Endothelial cell of umbilical vein (primary cell): Measurements from ENCODE around the gene KRT74. TPM values are rescaled to one million over a fixed set of nuclear protein-coding genes. Genes with fewer than 3 reads are reported as not detected.

Source experiments
- BruUV-seq: library from RNA; stranded (reverse); fragments of 400-500 nt; replicated peaks from 2 replicates; lab custom pipeline; 2021; lab: Mats Ljungman, UMichigan
- CTCF ChIA-PET: fragments of 300-600, 350-600 bp; sonication (Branson Sonifier 250); formaldehyde crosslinking; loops from one replicate; lab custom pipeline; 2021; ENCODE audit warnings: antibody characterized with exemption, inconsistent platforms; lab: Charles Lee
- POLR2A ChIA-PET: fragments of 300-600, 350-600 bp; sonication (Branson Sonifier 250); formaldehyde crosslinking; loops from one replicate; lab custom pipeline; 2021; ENCODE audit warnings: antibody characterized with exemption, inconsistent platforms; lab: Charles Lee
- DNase-seq: peaks from one replicate; pipeline ENCODE4 v3.0.0-alpha.2; 2011; ENCODE audit warnings: low read depth, low spot score
- FAIRE-seq: peaks from 2 replicates; lab custom pipeline; 2011; peaks lifted over from hg19 to GRCh38; lab: Jason Lieb, UNC
- H2AFZ ChIP-seq: 2 replicates; pipeline ENCODE4 v1.6.0; 2012; ENCODE audit warnings: low read depth, low read length, control low read depth, inconsistent platforms
- H3K27ac ChIP-seq: 2 replicates; pipeline ENCODE4 v1.5.1; 2011; ENCODE audit warnings: low read depth, mild to moderate bottlenecking, control low read depth, low read length, moderate library complexity; ENCODE audit not compliant: insufficient read depth
- H3K27me3 ChIP-seq, 2 experiments: 2 replicates each; pipeline versions ENCODE4 v1.6.0 to v1.6.1; 2011; ENCODE audit warnings: low read length in 2 of 2, mixed read lengths in 1 of 2; ENCODE audit not compliant: control insufficient read depth in 2 of 2, insufficient read depth in 2 of 2
- H3K36me3 ChIP-seq, 2 experiments: 2 replicates in 1 of 2; 3 replicates in 1 of 2; pipeline ENCODE4 v1.5.1; 2011; ENCODE audit warnings: low read length in 2 of 2, mild to moderate bottlenecking in 1 of 2, moderate library complexity in 1 of 2; ENCODE audit not compliant: control insufficient read depth in 2 of 2, insufficient read depth in 2 of 2; ENCODE audit errors: extremely low read depth in 1 of 2
- H3K4me1 ChIP-seq: 3 replicates; pipeline ENCODE4 v1.5.1; 2011; ENCODE audit warnings: mild to moderate bottlenecking, low read length; ENCODE audit not compliant: control insufficient read depth, insufficient read depth; ENCODE audit errors: extremely low read depth
- H3K4me2 ChIP-seq: 2 replicates; pipeline ENCODE4 v1.6.1; 2011; ENCODE audit warnings: low read length, control low read depth, mixed read lengths; ENCODE audit not compliant: insufficient read depth
- H3K4me3 ChIP-seq, 3 experiments: fragments of 200-600 bp in 1 of 3; sonication (generic), shearing (Covaris generic) in 1 of 3; replicated peaks in 1 of 3; 2 replicates each; pipeline ENCODE4 v1.5.1; 2011 to 2016; ENCODE audit warnings: control low read depth in 3 of 3, low read length in 3 of 3, mild to moderate bottlenecking in 2 of 3, inconsistent platforms in 1 of 3, low read depth in 1 of 3, moderate library complexity in 1 of 3; ENCODE audit not compliant: insufficient read depth in 1 of 3
- H3K79me2 ChIP-seq: 2 replicates; pipeline ENCODE4 v1.6.0; 2012; ENCODE audit warnings: low read length, inconsistent platforms; ENCODE audit not compliant: control insufficient read depth, insufficient read depth
- H3K9ac ChIP-seq: replicated peaks from 2 replicates; pipeline ENCODE3; 2011; ENCODE audit warnings: low read length, control low read depth; ENCODE audit not compliant: insufficient read depth; ENCODE audit errors: extremely low read depth
- H3K9me1 ChIP-seq: replicated peaks from 3 replicates; pipeline ENCODE4 v1.6.0; 2011; ENCODE audit warnings: mild to moderate bottlenecking, low read length; ENCODE audit not compliant: control insufficient read depth, insufficient read depth; ENCODE audit errors: extremely low read depth
- H3K9me3 ChIP-seq: replicated peaks from 2 replicates; pipeline ENCODE4 v1.5.1; 2012; ENCODE audit warnings: low read length, inconsistent platforms; ENCODE audit not compliant: control insufficient read depth, insufficient read depth
- H4K20me1 ChIP-seq: replicated peaks from 2 replicates; pipeline ENCODE3; 2011; ENCODE audit warnings: mild to moderate bottlenecking, low read length; ENCODE audit not compliant: control insufficient read depth, insufficient read depth; ENCODE audit errors: extremely low read depth
- CTCF ChIP-seq, 2 donors: IDR thresholded peaks; 1 replicate in 1 of 2; 2 replicates in 1 of 2; pipeline ENCODE4 v1.5.1; 2011; ENCODE audit warnings: low read length in 2 of 2, mild to moderate bottlenecking in 2 of 2, moderate library complexity in 2 of 2, control low read depth in 1 of 2, inconsistent platforms in 1 of 2, low read depth in 1 of 2; ENCODE audit not compliant: insufficient read depth in 1 of 2; ENCODE audit errors: extremely low read depth in 1 of 2
- EZH2 ChIP-seq: IDR thresholded peaks from 2 replicates; pipeline ENCODE4 v1.6.1; 2012; ENCODE audit warnings: borderline replicate concordance, low read depth, mild to moderate bottlenecking, moderate library complexity, low read length, inconsistent platforms; ENCODE audit not compliant: severe bottlenecking
- FOS ChIP-seq: IDR thresholded peaks from 2 replicates; pipeline ENCODE4 v1.6.1; 2011; ENCODE audit warnings: mild to moderate bottlenecking, low read length, moderate library complexity, borderline replicate concordance; ENCODE audit not compliant: insufficient read depth
- GATA2 ChIP-seq: IDR thresholded peaks from 2 replicates; pipeline ENCODE4 v1.7.0; 2011; ENCODE audit warnings: low read depth, mild to moderate bottlenecking, moderate library complexity, mixed read lengths, low read length; ENCODE audit not compliant: insufficient read length, insufficient read depth
- JUN ChIP-seq: IDR thresholded peaks from 2 replicates; pipeline ENCODE4 v1.6.1; 2011; ENCODE audit warnings: borderline replicate concordance, low read depth; ENCODE audit not compliant: insufficient read length, insufficient read depth
- MAX ChIP-seq: IDR thresholded peaks from 2 replicates; pipeline ENCODE4 v1.6.1; 2011; ENCODE audit not compliant: insufficient read depth, insufficient read length
- MYC ChIP-seq: IDR thresholded peaks from one replicate; pipeline ENCODE4 v1.6.1; 2011; ENCODE audit warnings: mild to moderate bottlenecking, low read depth, low read length
- POLR2A ChIP-seq: IDR thresholded peaks from 2 replicates; pipeline ENCODE4 v1.6.1; 2012; ENCODE audit warnings: low read depth, mild to moderate bottlenecking, control low read depth, low read length
- POLR2AphosphoS5 ChIP-seq: IDR thresholded peaks from 2 replicates; pipeline ENCODE4 v1.6.1; 2012; ENCODE audit warnings: low read depth, mild to moderate bottlenecking, control low read depth, low read length, moderate library complexity; ENCODE audit not compliant: insufficient read depth
- dilution Hi-C: fragments of 300-500 bp; cut with MboI; formaldehyde crosslinking; loops from one replicate; pipeline ENCODE4 v1.15.0; 2019; ENCODE audit warnings: low sequenced_read_pairs; ENCODE audit not compliant: extremely low pct_ligation_motif_present
- intact Hi-C: fragments of 100-400 bp; cut with micrococcal nuclease; formaldehyde crosslinking; loops from one replicate; pipeline ENCODE4 v1.10.0; 2022
- polyA plus RNA-seq, 4 experiments: library from polyadenylated mRNA; depleted of rRNA in 3 of 4; stranded (reverse) in 3 of 4; unstranded in 1 of 4; fragments of >200 nt; gene quantifications; 2 replicates each; pipeline versions ENCODE4 v1.2.1 to v1.2.3, GENCODE V29; 2011 to 2012; ENCODE audit warnings: missing spikeins in 1 of 4
- total RNA-seq: library from RNA; stranded (reverse); gene quantifications from 2 replicates; pipeline ENCODE4 v1.2.3, GENCODE V29; 2021

The KRT74 gene
- total and polyA plus RNA-seq, 2 donors (not counting 3 experiments of a cell fraction or from before 2014, with no cell fraction given) = not detected

GRCh38 chr12:52580496-52580895 lies 6.9 kb upstream of the KRT74 start:
- dilution Hi-C loops (no loop called here), intact Hi-C loops (no loop called here)
- DNase-seq = no peak
- H3K4me1 ChIP-seq = no peaks in the 10 kb centered on the region
- H3K4me3 ChIP-seq = no peak overlapping the region
- no peaks in the 10 kb centered on the region for H3K36me3 ChIP-seq
- ChIA-PET CTCF (interaction anchor here (4.3 to 12.3 kb wide), 3 partner anchors 285 to 299 kb away, joined by 46 to 135 read pairs (median 120); no protein-coding TSS in a partner anchor), POLR2A (no interaction called here)
- no peak overlapping the region for H3K9ac ChIP-seq
- H4K20me1 ChIP-seq = no peaks in the 10 kb centered on the region
- no peak overlapping the region for H2AFZ ChIP-seq
- H3K9me1 ChIP-seq = no peaks in the 10 kb centered on the region
- no peaks in the 10 kb centered on the region for H3K79me2 ChIP-seq
- FAIRE-seq = no peak
- H3K9me3 ChIP-seq = no peaks in the 10 kb centered on the region
- TF ChIP-seq MAX (no peak), MYC (no peak), CTCF (IDR thresholded peaks at IDR 0.05; ENCODE audit: extremely low read depth in 1 of 2, insufficient read depth in 1 of 2, low read depth in 1 of 2, low read length in 2 of 2) (no peak), FOS (no peak), JUN (no peak), POLR2AphosphoS5 (no peak), EZH2 (no peak), GATA2 (no peak), POLR2A (no peak)
- H3K27ac ChIP-seq = no peak overlapping the region
- no TSS peak for BruUV-seq
- H3K27me3 ChIP-seq = peaks cover 0 to 2% of the 10 kb centered on the region in 2 experiments
- H3K4me2 ChIP-seq = no peak overlapping the region
